SK-N-SH (cell line): ENCODE data around the gene ZNF473. TPM values are rescaled to one million over a fixed set of nuclear protein-coding genes. Genes with fewer than 3 reads are reported as not detected.
"Not testable (repeated sequence)": the region's sequence is repeated elsewhere in the genome, so short reads cannot be mapped to it uniquely, and the experiment has no call there.

Experiments
- CTCF ChIA-PET: fragments of 300-600, 350-600 bp; formaldehyde crosslinking; extraction: SDS; loops from one replicate; lab custom pipeline; 2021; lab: Yijun Ruan, JAX
- POLR2A ChIA-PET: fragments of 350-600 bp; sonication (Branson Sonifier 250); formaldehyde crosslinking; extraction: SDS; loops from one replicate; lab custom pipeline; 2020; ENCODE audit warnings: antibody characterized with exemption, inconsistent platforms; lab: Yijun Ruan, JAX
- DNase-seq: peaks from one replicate; pipeline ENCODE4 v3.0.0; 2012
- H2AFZ ChIP-seq: fragments of 200-600 bp; sonication (generic); 2 replicates; pipeline ENCODE4 v1.8.1; 2016; ENCODE audit warnings: antibody characterized with exemption, mild to moderate bottlenecking, low read depth
- H3F3A ChIP-seq: fragments of 200-600 bp; sonication (generic); replicated peaks from 2 replicates; pipeline ENCODE3; 2016; ENCODE audit warnings: antibody characterized with exemption, mild to moderate bottlenecking; ENCODE audit not compliant: insufficient read depth
- H3K27ac ChIP-seq, 2 experiments: fragments of 200-500 bp in 1 of 2; fragments of 200-600 bp in 1 of 2; sonication (Bioruptor generic) in 1 of 2; sonication (generic), shearing (Covaris generic) in 1 of 2; 2 replicates each; pipeline versions ENCODE4 v1.5.1 to v1.6.1; 2014 to 2016; ENCODE audit warnings: low read depth in 2 of 2, inconsistent platforms in 1 of 2, low read length in 1 of 2, mild to moderate bottlenecking in 1 of 2, mixed read lengths in 1 of 2
- H3K27me3 ChIP-seq: fragments of 200-600 bp; sonication (generic), shearing (Covaris generic); 2 replicates; pipeline ENCODE4 v1.6.1; 2016; ENCODE audit warnings: mixed run types; ENCODE audit not compliant: insufficient read depth
- H3K36me3 ChIP-seq, 2 experiments: fragments of 200-500 bp in 1 of 2; fragments of 200-600 bp in 1 of 2; sonication (Bioruptor generic) in 1 of 2; sonication (generic) in 1 of 2; replicated peaks in 1 of 2; 2 replicates each; pipeline versions ENCODE3 to v1.5.1; 2014 to 2016; ENCODE audit warnings: low read length in 1 of 2, mild to moderate bottlenecking in 1 of 2; ENCODE audit not compliant: insufficient read depth in 2 of 2, control insufficient read depth in 1 of 2
- H3K4me1 ChIP-seq, 2 experiments: fragments of 200-500 bp in 1 of 2; fragments of 200-600 bp in 1 of 2; sonication (Bioruptor generic) in 1 of 2; sonication (generic), shearing (Covaris generic) in 1 of 2; 2 replicates each; pipeline versions ENCODE4 v1.5.1 to v1.6.1; 2014 to 2016; ENCODE audit warnings: low read depth in 1 of 2, low read length in 1 of 2, mixed run types in 1 of 2; ENCODE audit not compliant: insufficient read depth in 2 of 2, control insufficient read depth in 1 of 2
- H3K4me2 ChIP-seq: fragments of 200-600 bp; sonication (generic), shearing (Covaris generic); 2 replicates; pipeline ENCODE4 v1.6.1; 2017; ENCODE audit warnings: mixed run types
- H3K4me3 ChIP-seq, 2 experiments: fragments of 200-500 bp in 1 of 2; fragments of 200-600 bp in 1 of 2; sonication (Bioruptor generic) in 1 of 2; sonication (generic), shearing (Covaris generic) in 1 of 2; 2 replicates each; pipeline versions ENCODE4 v1.5.1 to v1.8.1; 2014 to 2016; ENCODE audit warnings: low read depth in 2 of 2, inconsistent platforms in 1 of 2, low read length in 1 of 2, mild to moderate bottlenecking in 1 of 2, mixed read lengths in 1 of 2, moderate library complexity in 1 of 2
- H3K79me2 ChIP-seq: fragments of 200-600 bp; sonication (generic); 2 replicates; pipeline ENCODE4 v1.8.1; 2017; ENCODE audit warnings: mild to moderate bottlenecking; ENCODE audit not compliant: insufficient read depth
- H3K9ac ChIP-seq: fragments of 200-600 bp; sonication (generic); 2 replicates; pipeline ENCODE4 v1.6.1; 2017; ENCODE audit warnings: mixed run types
- H3K9me2 ChIP-seq: fragments of 200-600 bp; sonication (generic); 2 replicates; pipeline ENCODE4 v1.6.1; 2017; ENCODE audit warnings: mixed run types
- H3K9me3 ChIP-seq: fragments of 200-600 bp; sonication (generic); 2 replicates; pipeline ENCODE4 v1.6.1; 2017; ENCODE audit warnings: mixed run types, mild to moderate bottlenecking, moderate library complexity
- H4K20me1 ChIP-seq: fragments of 200-600 bp; sonication (generic); 2 replicates; pipeline ENCODE4 v1.6.1; 2017; ENCODE audit warnings: mild to moderate bottlenecking, mixed run types; ENCODE audit not compliant: insufficient read depth
- CTCF ChIP-seq: fragments of 200-600 bp; sonication (generic); IDR thresholded peaks from 2 replicates; pipeline ENCODE4 v1.6.1; 2017; ENCODE audit warnings: antibody characterized with exemption, mild to moderate bottlenecking, moderate library complexity
- FOXJ3 ChIP-seq: sonication (generic); formaldehyde crosslinking; IDR thresholded peaks from 2 replicates; pipeline ENCODE4 v1.5.1; 2020; ENCODE audit warnings: mild to moderate bottlenecking, missing genetic modification reagents
- FOXM1 ChIP-seq: IDR thresholded peaks from 2 replicates; pipeline ENCODE4 v1.4.0; 2012; ENCODE audit warnings: low read depth, mild to moderate bottlenecking
- MAX ChIP-seq: IDR thresholded peaks from 2 replicates; pipeline ENCODE4 v1.4.0; 2012; ENCODE audit warnings: low read depth
- MXI1 ChIP-seq: IDR thresholded peaks from 2 replicates; pipeline ENCODE4 v1.6.1; 2012; ENCODE audit warnings: mild to moderate bottlenecking, low read depth, low read length, improper control_type of control experiment
- RFX5 ChIP-seq: IDR thresholded peaks from 2 replicates; pipeline ENCODE4 v1.6.1; 2012; ENCODE audit warnings: mild to moderate bottlenecking, improper control_type of control experiment, low read length
- SIN3A ChIP-seq: IDR thresholded peaks from 2 replicates; pipeline ENCODE4 v1.6.1; 2012; ENCODE audit warnings: low read depth, mild to moderate bottlenecking, low read length, moderate library complexity, borderline replicate concordance
- TAF1 ChIP-seq: IDR thresholded peaks from 2 replicates; pipeline ENCODE4 v1.6.1; 2012; ENCODE audit warnings: low read depth, mild to moderate bottlenecking, low read length, moderate library complexity, borderline replicate concordance
- WGBS: methylation state at CpG from one replicate; pipeline ENCODE4 v1.1.6; 2017; ENCODE audit warnings: low lambda C conversion rate; 5-methylcytosine and 5-hydroxymethylcytosine counted together
- polyA plus RNA-seq, 3 experiments: library from polyadenylated mRNA; depleted of rRNA; stranded (reverse); fragments of >200 nt; gene quantifications; 2 replicates each; pipeline ENCODE4 v1.2.3, GENCODE V29; 2012

The ZNF473 gene
- polyA plus RNA-seq, 1 of the 3 experiments (the other 2 are of a cell fraction): 5.4 TPM

GRCh38 chr19:50050406-50051227 lies 24.8 kb downstream of the ZNF473 start:
- peak overlapping the region; percentile 67 to 68; a peak in 3 of 4 replicates for H3K27ac ChIP-seq

GRCh38 chr19:50051228-50051895 lies 25.6 kb downstream of the ZNF473 start:
- not testable (repeated sequence) for H3F3A ChIP-seq, DNase-seq, H3K27me3 ChIP-seq, H3K9me3 ChIP-seq, H3K79me2 ChIP-seq, H3K9me2 ChIP-seq, H4K20me1 ChIP-seq, H3K4me1 ChIP-seq
- ChIA-PET CTCF (interaction anchor here (1.2 kb wide), 1 partner anchor 84 kb away, joined by 3 read pairs; no protein-coding TSS in a partner anchor), POLR2A (interaction anchor here (0.6 kb wide), 1 partner anchor 13 kb away, joined by 3 read pairs; no protein-coding TSS in a partner anchor)
- Histone ChIP-seq H3K9ac (peak overlapping the region; percentile 62), H3K4me3 (peak overlapping the region; percentile 69 to 74), H3K36me3 (peaks cover 14 to 17% of the 10 kb centered on the region in 2 experiments), H3K4me2 (peak overlapping the region; percentile 97), H3K27ac (peak overlapping the region in 1 of 2 experiments; percentile 68; a peak in 1 of 4 replicates), H2AFZ (peak overlapping the region; percentile 89)
- WGBS: 21% methylated on average over 16 of the region's 16 CpGs

More at GRCh38 chr19:50050406-50051227, 24.8 kb downstream of the ZNF473 start:
- peaks cover 22 to 24% of the 10 kb centered on the region in 2 experiments for H3K36me3 ChIP-seq
- peak overlapping the region; percentile 89 for H2AFZ ChIP-seq
- peaks cover 4% of the 10 kb centered on the region; the same call in 1 of the 2 replicates for H3K9me3 ChIP-seq
- no peaks in the 10 kb centered on the region for H3K27me3 ChIP-seq
- no peaks in the 10 kb centered on the region for H4K20me1 ChIP-seq
- no peaks in the 10 kb centered on the region for H3F3A ChIP-seq
- H3K4me3 ChIP-seq: peak overlapping the region; percentile 69 to 74
- peak overlapping the region; percentile 62 for H3K9ac ChIP-seq
- H3K79me2 ChIP-seq: no peaks in the 10 kb centered on the region
- POLR2A ChIA-PET: interaction anchor here (0.6 kb wide), 1 partner anchor 13 kb away, joined by 3 read pairs; no protein-coding TSS in a partner anchor
- H3K9me2 ChIP-seq: no peaks in the 10 kb centered on the region
- H3K4me1 ChIP-seq: peaks cover 0 to 8% of the 10 kb centered on the region in 2 experiments; a peak in 1 of 4 replicates
- H3K4me2 ChIP-seq: peak overlapping the region; percentile 97
- TF ChIP-seq MAX: peak; percentile 64
- no peak for TF ChIP-seq FOXM1
- TF ChIP-seq CTCF: no peak
- peak; percentile 98 for TF ChIP-seq RFX5
- TF ChIP-seq TAF1: 0 out of 2 replicates have a peak, but pooled peaks have one; percentile 9
- peak; percentile 62 for TF ChIP-seq SIN3A
- TF ChIP-seq MXI1: peak; percentile 91
- no peak for TF ChIP-seq FOXJ3 (CRISPR knock-in tag)
- peak; percentile 86 for DNase-seq
- CTCF ChIA-PET: interaction anchor here (1.2 kb wide), 2 partner anchors 10 to 85 kb away, joined by 3 read pairs; no protein-coding TSS in a partner anchor
- 5% methylated on average over 24 of the region's 52 CpGs for WGBS
